Suprapubic skin (tissue), 4 donors: ENCODE data around the gene GRK7.

Experiments used
- CTCF ChIP-seq, 2 donors: fragments of 200-600 bp in 1 of 2; fragments of 450-650 bp in 1 of 2; sonication (generic) in 1 of 2; IDR thresholded peaks; one replicate each; pipeline ENCODE4 v1.5.1; 2016 to 2019; ENCODE audit warnings: antibody characterized with exemption in 2 of 2, mild to moderate bottlenecking in 1 of 2, moderate library complexity in 1 of 2
- EP300 ChIP-seq: sonication (generic); formaldehyde crosslinking; IDR thresholded peaks from one replicate; pipeline ENCODE4 v1.6.1; 2017; ENCODE audit warnings: antibody characterized with exemption
- POLR2A ChIP-seq, 2 donors: fragments of 450-650 bp; IDR thresholded peaks; one replicate each; pipeline ENCODE4 v1.6.1; 2017; ENCODE audit warnings: antibody characterized with exemption in 2 of 2, mild to moderate bottlenecking in 2 of 2, moderate library complexity in 2 of 2
- POLR2AphosphoS5 ChIP-seq, 3 donors: sonication (generic); formaldehyde crosslinking; IDR thresholded peaks; one replicate each; pipeline ENCODE4 v1.6.1; 2017; ENCODE audit warnings: antibody characterized with exemption in 3 of 3

GRCh38 chr3:141764986-141765385 is 1.8 kb downstream of the GRK7 start:
- TF ChIP-seq POLR2AphosphoS5 (IDR thresholded peaks at IDR 0.05): no peak
- TF ChIP-seq CTCF (IDR thresholded peaks at IDR 0.05): no peak
- no peak for TF ChIP-seq POLR2A (IDR thresholded peaks at IDR 0.05)
- no peak for TF ChIP-seq EP300
